Adrenal gland (tissue), 12 donors: Measurements from ENCODE around the gene SYDE2. TPM values are rescaled to one million over a fixed set of nuclear protein-coding genes. Genes with fewer than 3 reads are reported as not detected.

Source experiments
- DNase-seq, 7 donors: peaks; one replicate each; pipeline ENCODE4 v3.0.0-alpha.2; 2019 to 2020
- H3K27ac ChIP-seq, 5 donors: fragments of 200-600 bp; sonication (generic) in 4 of 5; 1 replicate in 3 of 5; 2 replicates in 2 of 5; pipeline versions ENCODE4 v1.5.1 to v1.8.0; 2016 to 2020; ENCODE audit warnings: mild to moderate bottlenecking in 1 of 5
- H3K27me3 ChIP-seq: fragments of 200-600 bp; 2 replicates; pipeline ENCODE4 v1.8.0; 2021
- H3K36me3 ChIP-seq, 2 donors: fragments of 200-600 bp; replicated peaks in 1 of 2; 1 replicate in 1 of 2; 2 replicates in 1 of 2; pipeline versions ENCODE4 v1.5.1 to v1.8.0; 2018 to 2022
- H3K4me1 ChIP-seq, 2 donors: fragments of 200-600 bp; replicated peaks in 1 of 2; 1 replicate in 1 of 2; 2 replicates in 1 of 2; pipeline versions ENCODE4 v1.5.1 to v1.8.0; 2018 to 2021
- H3K4me3 ChIP-seq, 4 donors: fragments of 200-600 bp; sonication (generic) in 3 of 4; one replicate each; pipeline ENCODE4 v1.5.1; 2016 to 2018
- H3K9me3 ChIP-seq, 3 donors: fragments of 200-600 bp; sonication (generic) in 1 of 3; replicated peaks in 1 of 3; 1 replicate in 2 of 3; 2 replicates in 1 of 3; pipeline versions ENCODE4 v1.5.1 to v1.8.0; 2016 to 2021
- POLR2A ChIP-seq, 2 donors: fragments of 450-650 bp; IDR thresholded peaks; one replicate each; pipeline ENCODE4 v1.6.1; 2017; ENCODE audit warnings: antibody characterized with exemption in 2 of 2, mild to moderate bottlenecking in 2 of 2, moderate library complexity in 1 of 2
- WGBS, 4 donors: extraction: QIAGEN DNeasy Blood & Tissue Kit in 2 of 4; methylation state at CpG; one replicate each; pipeline versions ENCODE4 v1.1.5 to v1.1.7; 2013 to 2017; 5-methylcytosine and 5-hydroxymethylcytosine counted together
- intact Hi-C, 2 donors: fragments of 100-400 bp; cut with DNase I; formaldehyde crosslinking; loops; one replicate each; pipeline versions ENCODE4 v1.14.1 to v1.15.0; 2022 to 2023
- polyA plus RNA-seq, 3 donors: library from polyadenylated mRNA; stranded (reverse); fragments of 200-250 nt in 2 of 3; fragments of 350-450 nt in 1 of 3; fragmentation: Illumina TruSeq in 1 of 3; extraction: RNeasy Lipid Tissue Mini Kit (QIAGEN cat#74804) in 1 of 3; gene quantifications; one replicate each; pipeline ENCODE4 v1.2.3, GENCODE V29; 2013 to 2014
- total RNA-seq, 9 donors: library from RNA; depleted of rRNA in 4 of 9; stranded (reverse); fragments of >200 nt in 4 of 9; fragments of 120-200 nt in 1 of 9; fragmentation: NEBNext Ultra II Directional in 1 of 9; extraction: Animal tissue kit (Norgen Biotek cat#: 25700) in 1 of 9; gene quantifications; one replicate each; pipeline versions ENCODE4 v1.1.0 to v1.2.4, GENCODE V29; 2013 to 2023
- TF ChIP-seq, protein P1 (sequence below), 6 experiments: fragments of 450-650 bp in 4 of 6; fragments of 200-600 bp in 2 of 6; sonication (generic) in 1 of 6; IDR thresholded peaks; 1 replicate in 5 of 6; 2 replicates in 1 of 6; pipeline versions ENCODE4 v1.5.1 to v1.8.0; 2016 to 2021; ENCODE audit warnings: antibody characterized with exemption in 6 of 6, mild to moderate bottlenecking in 2 of 6, moderate library complexity in 1 of 6
- donor health status: healthy with polysubstance abuse.
- donor health status: Bipolar disorder and iron deficiency.
- donor health status: DM: yes; HTN: yes; CAD: no.
- donor health status: DM: no; HTN: no; CAD: no.
- donor health status: DM: no; HTN: no; CAD: no.
- donor health status: DM: yes; HTN: yes; CAD: no.

The SYDE2 gene
- total and polyA plus RNA-seq, 12 donors, result 0.40 to 6.3 (median 4.2) TPM

DNA sequence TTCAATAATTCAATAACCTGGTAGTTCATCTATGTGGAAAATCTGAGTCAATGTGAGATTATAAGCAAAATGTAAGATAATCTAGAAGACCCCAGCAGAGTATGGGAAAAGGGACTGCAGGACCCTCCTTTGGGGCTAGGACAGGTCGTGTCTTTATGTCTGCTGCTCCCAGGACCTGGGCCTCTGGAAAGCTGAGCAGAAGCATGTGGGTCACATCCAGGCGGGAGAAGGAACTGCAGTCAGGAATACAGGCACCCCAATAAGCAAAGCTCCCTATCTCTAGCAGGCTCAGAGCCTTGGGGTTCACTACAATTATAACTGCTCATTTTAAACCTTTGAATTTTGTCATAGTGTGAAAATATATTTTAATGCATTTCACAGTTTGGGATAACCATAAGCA, 78.6 kb downstream of the SYDE2 start:
- 83 to 91% (median 87%) methylated on average over 2 of the region's 2 CpGs for WGBS, 4 donors
- intact Hi-C loops, result loop anchor here in 1 of 2 donors (10.0 kb wide), 1 partner anchor 113 kb away; no protein-coding TSS in a partner anchor

DNA sequence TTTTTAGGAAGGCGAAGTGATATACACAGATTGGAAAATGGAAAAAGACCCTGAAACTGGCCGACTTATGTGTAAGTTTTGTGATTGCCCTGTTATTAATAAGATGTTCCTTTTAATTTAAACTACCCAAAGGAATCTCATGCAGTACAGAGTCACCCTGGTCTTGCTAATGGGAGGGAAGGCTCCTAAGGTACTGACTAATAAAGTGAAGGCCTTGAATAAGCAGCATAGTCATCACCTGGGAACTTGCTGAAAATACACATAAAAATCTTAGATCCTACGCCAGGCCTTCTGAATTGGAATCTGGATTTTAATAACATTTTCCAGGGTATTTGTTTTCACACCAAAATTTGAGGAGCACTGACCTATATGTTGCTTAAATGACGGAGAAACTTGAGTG, 79.1 kb downstream of the SYDE2 start:
- Histone ChIP-seq H3K4me3 (no peak overlapping the region), H3K27me3 (no peaks in the 10 kb centered on the region), H3K9me3 (no peaks in the 10 kb centered on the region), H3K36me3 (no peaks in the 10 kb centered on the region), H3K4me1 (no peaks in the 10 kb centered on the region), H3K27ac (no peak overlapping the region)
- DNase-seq, result no peak
- TF ChIP-seq POLR2A (IDR thresholded peaks at IDR 0.05), result no peak
- TF ChIP-seq, protein P1, sequence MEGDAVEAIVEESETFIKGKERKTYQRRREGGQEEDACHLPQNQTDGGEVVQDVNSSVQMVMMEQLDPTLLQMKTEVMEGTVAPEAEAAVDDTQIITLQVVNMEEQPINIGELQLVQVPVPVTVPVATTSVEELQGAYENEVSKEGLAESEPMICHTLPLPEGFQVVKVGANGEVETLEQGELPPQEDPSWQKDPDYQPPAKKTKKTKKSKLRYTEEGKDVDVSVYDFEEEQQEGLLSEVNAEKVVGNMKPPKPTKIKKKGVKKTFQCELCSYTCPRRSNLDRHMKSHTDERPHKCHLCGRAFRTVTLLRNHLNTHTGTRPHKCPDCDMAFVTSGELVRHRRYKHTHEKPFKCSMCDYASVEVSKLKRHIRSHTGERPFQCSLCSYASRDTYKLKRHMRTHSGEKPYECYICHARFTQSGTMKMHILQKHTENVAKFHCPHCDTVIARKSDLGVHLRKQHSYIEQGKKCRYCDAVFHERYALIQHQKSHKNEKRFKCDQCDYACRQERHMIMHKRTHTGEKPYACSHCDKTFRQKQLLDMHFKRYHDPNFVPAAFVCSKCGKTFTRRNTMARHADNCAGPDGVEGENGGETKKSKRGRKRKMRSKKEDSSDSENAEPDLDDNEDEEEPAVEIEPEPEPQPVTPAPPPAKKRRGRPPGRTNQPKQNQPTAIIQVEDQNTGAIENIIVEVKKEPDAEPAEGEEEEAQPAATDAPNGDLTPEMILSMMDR (IDR thresholded peaks at IDR 0.05), result no peak
- WGBS, 4 donors, result 86 to 89% (median 86%) methylated on average over 4 of the region's 4 CpGs
- intact Hi-C loops, result loop anchor here in 1 of 2 donors (10.0 kb wide), 1 partner anchor 113 kb away; no protein-coding TSS in a partner anchor

More for the DNA sequence above, 78.6 kb downstream of the SYDE2 start:
- Histone ChIP-seq H3K27ac (no peak overlapping the region), H3K9me3 (no peaks in the 10 kb centered on the region), H3K27me3 (no peaks in the 10 kb centered on the region), H3K36me3 (no peaks in the 10 kb centered on the region), H3K4me1 (no peaks in the 10 kb centered on the region), H3K4me3 (no peak overlapping the region)
- no peak for TF ChIP-seq POLR2A (IDR thresholded peaks at IDR 0.05)
- TF ChIP-seq, protein P1 (IDR thresholded peaks at IDR 0.05), result no peak
- no peak for DNase-seq

DNA sequence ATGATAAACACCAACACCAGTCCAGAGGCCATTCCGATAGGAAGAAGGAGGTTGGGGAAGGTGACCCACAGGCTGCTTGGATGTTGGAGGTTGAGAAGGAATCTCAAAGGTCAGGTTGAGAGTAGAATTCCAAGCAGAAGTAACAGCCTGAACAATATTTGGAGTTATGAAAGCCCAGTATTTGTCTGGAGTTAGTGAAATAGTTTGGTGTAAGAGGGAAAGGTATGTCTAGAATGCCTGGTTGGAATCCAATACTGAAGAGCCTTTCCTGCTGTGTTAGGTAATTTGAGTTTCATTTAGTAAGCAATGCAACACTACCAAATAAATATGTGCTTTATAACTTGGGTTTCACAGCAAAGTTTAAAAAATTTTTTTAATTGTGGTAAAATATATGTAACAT, 82.1 kb downstream of the SYDE2 start:
- Histone ChIP-seq H3K27ac (no peak overlapping the region), H3K9me3 (no peaks in the 10 kb centered on the region), H3K27me3 (no peaks in the 10 kb centered on the region), H3K36me3 (no peaks in the 10 kb centered on the region), H3K4me3 (no peak overlapping the region), H3K4me1 (no peaks in the 10 kb centered on the region)
- no peak for DNase-seq
- TF ChIP-seq POLR2A (IDR thresholded peaks at IDR 0.05), result no peak
- TF ChIP-seq, protein P1 (IDR thresholded peaks at IDR 0.05), result no peak
- intact Hi-C loops, result loop anchor here in 1 of 2 donors (10.0 kb wide), 1 partner anchor 136 kb away; the partner anchor contains the start of gene C1orf52
- WGBS, 4 donors, result 90 to 100% (median 94%) methylated on average over 1 of the region's 1 CpG

DNA sequence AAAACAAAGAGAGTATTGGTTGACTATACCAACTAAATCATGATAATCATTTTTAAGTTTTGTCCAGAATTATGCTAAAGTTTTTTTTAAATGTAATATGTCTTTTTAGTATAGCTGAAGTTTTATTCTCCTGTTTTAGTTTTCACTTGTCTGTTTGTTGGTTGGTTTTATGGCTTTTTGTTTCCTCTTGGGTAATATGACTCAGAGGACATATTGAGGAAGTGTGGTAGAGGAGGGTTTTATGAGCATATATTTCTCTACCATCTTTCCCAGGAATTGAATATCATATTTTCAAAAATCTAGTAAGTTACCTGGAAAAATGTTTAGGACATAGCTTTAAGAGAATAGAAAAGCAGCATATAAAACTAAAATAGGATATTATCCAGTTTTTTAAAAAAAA, 84.0 kb downstream of the SYDE2 start:
- intact Hi-C loops, result loop anchor here in 1 of 2 donors (10.0 kb wide), 1 partner anchor 138 kb away; the partner anchor contains the start of gene C1orf52
- no peak for TF ChIP-seq POLR2A (IDR thresholded peaks at IDR 0.05)
- TF ChIP-seq, protein P1 (IDR thresholded peaks at IDR 0.05), result no peak
- H3K4me1 ChIP-seq, result no peaks in the 10 kb centered on the region
- no peaks in the 10 kb centered on the region for H3K9me3 ChIP-seq
- H3K36me3 ChIP-seq, result no peaks in the 10 kb centered on the region
- H3K27ac ChIP-seq, result no peak overlapping the region
- H3K4me3 ChIP-seq, result no peak overlapping the region
- no peaks in the 10 kb centered on the region for H3K27me3 ChIP-seq
- no peak for DNase-seq
